Thymus (tissue), 11 donors: ENCODE results near the gene SLAMF9. TPM values are rescaled to one million over a fixed set of nuclear protein-coding genes. Genes with fewer than 3 reads are reported as not detected.

Experiments
- DNase-seq, 9 donors: peaks; one replicate each; pipeline ENCODE4 v3.0.0-alpha.2; 2013; ENCODE audit warnings: low spot score in 9 of 9, low read depth in 6 of 9, missing footprints in 1 of 9
- H3K27ac ChIP-seq, 2 donors: one replicate each; pipeline ENCODE4 v1.5.1; 2013; ENCODE audit warnings: control low read depth in 1 of 2, low read depth in 1 of 2, low read length in 1 of 2, mild to moderate bottlenecking in 1 of 2, moderate library complexity in 1 of 2
- H3K27me3 ChIP-seq, 2 donors: one replicate each; pipeline ENCODE4 v1.5.1; 2013; ENCODE audit warnings: low read length in 1 of 2; ENCODE audit not compliant: control insufficient read depth in 2 of 2, insufficient read depth in 1 of 2
- H3K36me3 ChIP-seq, 2 donors: one replicate each; pipeline ENCODE4 v1.5.1; 2013; ENCODE audit warnings: low read length in 1 of 2, mild to moderate bottlenecking in 1 of 2, moderate library complexity in 1 of 2; ENCODE audit not compliant: control insufficient read depth in 2 of 2, insufficient read depth in 2 of 2
- H3K4me1 ChIP-seq, 2 donors: one replicate each; pipeline ENCODE4 v1.5.1; 2013; ENCODE audit warnings: low read length in 2 of 2; ENCODE audit not compliant: control insufficient read depth in 2 of 2, insufficient read depth in 2 of 2
- H3K4me3 ChIP-seq, 2 donors: one replicate each; pipeline ENCODE4 v1.5.1; 2013; ENCODE audit warnings: low read length in 2 of 2, control low read depth in 1 of 2, mild to moderate bottlenecking in 1 of 2
- H3K9me3 ChIP-seq, 2 donors: one replicate each; pipeline ENCODE4 v1.5.1; 2013; ENCODE audit warnings: low read length in 1 of 2, mild to moderate bottlenecking in 1 of 2; ENCODE audit not compliant: control insufficient read depth in 2 of 2, insufficient read depth in 1 of 2
- whole genome bisulfite sequencing: extraction: QIAGEN DNeasy Blood & Tissue Kit; methylation state at CpG from one replicate; pipeline ENCODE4 v1.1.7; 2013; 5-methylcytosine and 5-hydroxymethylcytosine counted together
- polyA plus RNA-seq: library from polyadenylated mRNA; stranded (reverse); fragments of 200-250 nt; gene quantifications from one replicate; pipeline ENCODE4 v1.2.3, GENCODE V29; 2013
- total RNA-seq: library from RNA; stranded (reverse); fragments of 120-200 nt; gene quantifications from one replicate; pipeline ENCODE4 v1.2.4, GENCODE V29; 2013
- donor health status: healthy.

Gene SLAMF9
- total and polyA plus RNA-seq, 2 donors: 0.09 to 0.71 TPM

DNA sequence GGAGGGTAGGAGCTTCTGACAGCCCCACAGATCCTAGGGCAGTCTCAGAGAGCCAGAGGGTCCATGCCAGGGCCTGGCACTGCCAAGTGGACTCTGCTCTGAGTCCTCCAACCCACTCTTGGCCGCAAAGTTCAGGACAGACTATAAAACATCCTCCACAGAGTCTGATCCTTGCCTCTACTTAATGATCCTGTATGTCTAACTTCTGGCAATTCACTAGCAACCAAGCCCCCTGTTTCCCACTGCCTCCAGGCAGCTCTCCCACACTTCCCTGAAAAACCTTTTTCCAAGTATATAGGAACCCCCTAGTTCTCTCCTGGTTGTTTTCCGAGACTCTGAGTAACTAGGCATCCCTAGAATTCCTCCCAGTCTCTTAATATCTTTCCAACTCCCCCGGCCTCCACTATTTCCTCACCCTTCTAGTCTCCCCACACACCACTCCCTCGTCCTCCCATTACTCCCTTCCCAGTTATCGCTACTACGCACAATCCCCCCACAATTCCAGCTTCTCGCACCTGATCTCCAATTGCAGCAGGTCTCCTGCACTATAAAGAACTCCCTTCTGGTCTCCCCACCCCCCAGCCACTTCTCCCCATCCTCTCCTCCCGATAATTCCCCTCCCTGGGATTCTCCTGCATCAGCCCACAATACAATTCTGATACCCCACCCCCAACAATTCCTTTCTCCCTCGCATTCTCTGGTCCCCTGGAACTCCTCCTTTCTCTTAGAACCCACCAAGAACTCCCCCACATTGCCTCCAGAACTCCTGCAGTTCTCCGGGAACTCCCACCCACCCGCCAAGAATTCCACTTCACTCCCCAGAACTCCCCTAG is 9.2 kb downstream of the SLAMF9 start:
- Histone ChIP-seq H3K4me1 (peaks cover 4 to 16% of the 10 kb centered on the region in 2 donors), H3K4me3 (peak overlapping the region; percentile 18 to 37), H3K9me3 (no peaks in the 10 kb centered on the region), H3K27ac (no peak overlapping the region), H3K36me3 (no peaks in the 10 kb centered on the region), H3K27me3 (peaks cover 3 to 40% of the 10 kb centered on the region in 2 donors)
- 47% methylated on average over 11 of the region's 11 CpGs for WGBS
- no peak for DNase-seq

DNA sequence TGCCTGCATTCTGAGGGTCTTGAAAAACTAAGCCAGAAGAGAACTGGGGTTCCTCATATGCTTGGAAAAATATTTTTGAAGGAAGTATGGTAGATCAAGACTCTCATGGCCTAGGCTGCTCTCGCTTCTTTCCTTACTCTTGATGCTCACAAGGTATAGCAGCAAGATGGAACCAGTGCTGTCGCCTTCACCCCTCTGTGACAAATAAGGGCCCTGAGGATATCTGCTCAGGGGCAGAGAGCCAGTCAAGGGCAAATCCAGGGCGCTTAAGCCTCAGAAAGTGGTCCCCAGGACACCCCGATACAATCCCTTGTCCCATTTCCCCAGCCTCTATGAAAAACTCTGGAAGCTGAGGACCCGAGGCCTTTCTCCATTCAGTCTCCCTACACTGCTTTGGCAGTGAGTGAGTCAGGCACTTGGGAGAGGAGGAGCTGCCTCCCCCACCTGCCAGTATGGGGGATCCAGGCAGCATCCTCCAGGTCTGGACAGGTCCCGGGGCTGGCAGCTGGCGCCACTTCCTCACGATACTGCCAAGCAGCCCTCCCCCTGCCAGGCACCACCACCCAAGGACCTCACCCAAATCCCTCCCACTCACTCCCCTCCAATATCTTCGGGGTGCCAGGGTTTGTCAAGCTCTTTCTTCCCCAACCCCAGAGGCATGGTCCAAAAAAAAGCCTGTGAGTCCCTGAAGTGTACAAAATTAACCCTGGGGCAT is 10.0 kb downstream of the SLAMF9 start:
- Histone ChIP-seq H3K36me3 (no peaks in the 10 kb centered on the region), H3K4me1 (peaks cover 4 to 16% of the 10 kb centered on the region in 2 donors), H3K27me3 (peaks cover 3 to 40% of the 10 kb centered on the region in 2 donors), H3K4me3 (no peak overlapping the region), H3K27ac (no peak overlapping the region), H3K9me3 (no peaks in the 10 kb centered on the region)
- WGBS: 80% methylated on average over 9 of the region's 9 CpGs
- no peak for DNase-seq

DNA sequence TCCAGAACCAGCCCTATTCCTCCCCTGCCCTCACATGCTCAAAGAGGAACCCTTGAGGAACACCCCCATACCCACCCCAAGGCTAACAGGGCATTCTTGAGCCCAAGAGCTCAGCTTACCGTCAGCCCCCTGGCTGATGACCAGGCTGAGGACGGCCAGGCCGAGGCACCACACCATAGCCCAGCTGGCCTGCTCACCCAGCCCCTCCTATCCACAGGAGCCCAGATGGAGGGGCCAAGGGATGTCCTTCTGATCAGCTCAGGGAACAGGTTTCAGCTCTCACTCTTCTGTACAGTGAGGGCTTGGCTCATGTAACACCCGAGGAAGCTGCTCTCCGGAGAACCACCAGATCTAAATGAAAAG is 10.8 kb downstream of the SLAMF9 start:
- Histone ChIP-seq H3K36me3 (no peaks in the 10 kb centered on the region), H3K4me3 (no peak overlapping the region), H3K27me3 (peaks cover 3 to 43% of the 10 kb centered on the region in 2 donors), H3K4me1 (peaks cover 4 to 18% of the 10 kb centered on the region in 2 donors), H3K27ac (no peak overlapping the region), H3K9me3 (no peaks in the 10 kb centered on the region)
- no peak for DNase-seq
- 90% methylated on average over 5 of the region's 5 CpGs for WGBS

DNA sequence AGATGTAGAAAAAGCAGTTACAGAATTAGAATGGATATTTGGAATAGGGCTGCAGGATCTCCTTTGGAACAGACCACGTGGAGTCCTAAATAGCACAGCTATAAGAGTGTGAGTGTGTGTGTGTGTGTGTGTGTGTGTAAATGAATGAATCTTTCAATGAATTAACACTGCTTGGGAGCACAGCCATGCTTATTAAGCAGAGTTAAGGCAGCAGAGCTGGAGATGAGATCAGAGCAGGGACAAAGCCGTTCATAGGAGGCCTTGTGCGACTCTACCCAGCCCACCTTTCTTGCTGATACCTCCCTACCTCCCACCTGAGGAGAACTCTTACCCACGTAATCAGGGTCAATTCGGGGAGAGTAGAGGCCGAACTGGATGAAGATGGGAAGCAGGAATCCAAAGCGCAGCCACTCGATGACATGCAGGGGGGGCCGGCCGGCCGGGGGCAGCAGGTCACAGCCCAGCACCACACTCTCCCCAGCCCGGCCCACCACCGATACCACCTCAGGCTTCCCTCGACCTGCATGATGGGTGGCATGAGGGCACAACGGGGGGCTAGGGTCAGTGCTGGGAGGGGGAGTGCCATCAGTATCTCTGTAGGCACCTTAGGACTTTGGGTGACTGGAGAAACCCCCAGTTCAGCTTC is 11.3 kb downstream of the SLAMF9 start:
- Histone ChIP-seq H3K9me3 (no peaks in the 10 kb centered on the region), H3K4me1 (peaks cover 4 to 21% of the 10 kb centered on the region in 2 donors), H3K36me3 (no peaks in the 10 kb centered on the region), H3K4me3 (no peak overlapping the region), H3K27me3 (peaks cover 3 to 44% of the 10 kb centered on the region in 2 donors), H3K27ac (no peak overlapping the region)
- no peak for DNase-seq
- 94% methylated on average over 15 of the region's 15 CpGs for WGBS

DNA sequence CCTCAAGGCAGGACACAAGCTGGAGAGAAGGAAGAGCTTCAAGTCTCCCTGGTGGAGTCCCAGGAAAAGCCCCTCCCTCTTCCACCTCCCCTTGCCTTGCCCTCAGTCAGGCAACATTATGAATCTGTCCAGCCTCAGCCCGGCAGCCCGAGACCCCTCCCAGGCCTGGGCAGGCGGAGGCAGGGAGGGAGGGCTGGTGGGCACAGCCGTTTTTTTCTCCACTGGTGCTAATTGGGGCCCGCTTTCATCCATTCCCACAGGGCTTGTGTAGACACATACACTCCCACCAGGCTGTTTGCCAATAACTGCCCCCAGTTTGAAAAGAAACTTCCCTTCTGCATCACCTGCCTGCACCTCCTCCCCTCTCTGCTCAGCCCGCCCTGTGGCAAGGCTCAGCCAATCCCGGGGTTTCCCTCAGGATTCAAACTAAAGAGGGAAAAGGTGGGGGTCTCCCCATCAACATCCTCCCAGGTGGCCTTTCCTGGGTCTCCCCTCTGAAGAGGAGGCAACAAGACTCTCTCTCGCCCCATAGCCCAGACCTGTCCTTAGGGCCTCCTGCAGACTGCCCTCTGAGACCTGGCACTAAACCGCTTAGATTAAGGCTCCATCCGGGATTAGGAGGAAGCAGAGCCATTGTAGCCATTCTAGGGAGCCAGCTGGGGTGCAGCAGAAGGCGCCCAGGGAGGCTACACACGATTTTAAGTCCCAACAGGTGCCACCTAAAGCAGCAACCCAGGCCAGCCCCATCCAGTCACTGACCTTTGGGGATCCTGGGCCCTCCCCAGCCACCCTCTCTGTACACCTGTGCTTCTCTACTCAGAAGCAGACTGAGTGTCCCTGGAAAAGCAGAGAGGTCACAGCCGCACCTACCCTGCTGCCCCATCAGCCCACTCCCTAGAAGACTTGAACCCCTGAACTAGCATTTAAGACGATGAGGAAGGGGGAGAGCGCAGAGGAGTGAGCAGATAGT is 12.2 kb downstream of the SLAMF9 start:
- H3K9me3 ChIP-seq: no peaks in the 10 kb centered on the region
- no peaks in the 10 kb centered on the region for H3K36me3 ChIP-seq
- H3K4me3 ChIP-seq: no peak overlapping the region
- H3K27ac ChIP-seq: no peak overlapping the region
- peaks cover 6 to 27% of the 10 kb centered on the region in 2 donors for H3K4me1 ChIP-seq
- DNase-seq: no peak
- peaks cover 3 to 41% of the 10 kb centered on the region in 2 donors for H3K27me3 ChIP-seq
- WGBS: 83% methylated on average over 15 of the region's 15 CpGs

DNA sequence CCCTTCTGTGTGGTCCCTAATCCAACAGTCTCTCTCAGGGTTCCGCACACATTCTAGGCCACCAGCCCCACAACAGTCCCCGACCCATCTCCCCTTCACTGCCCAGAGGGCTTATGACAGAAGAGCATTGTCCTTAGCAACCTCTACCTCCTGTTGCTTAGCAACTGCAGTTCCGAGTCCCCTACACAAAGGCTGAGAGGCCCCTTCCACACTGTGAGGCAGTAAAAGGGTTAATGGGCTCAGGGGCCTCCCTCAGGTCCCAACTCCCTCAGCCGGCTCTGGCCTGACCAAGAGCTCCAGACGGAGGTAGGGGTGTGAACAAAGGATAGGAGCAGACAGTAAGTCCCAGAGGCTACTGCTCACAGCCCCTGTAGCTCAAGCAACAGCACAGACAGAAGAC is 12.9 kb downstream of the SLAMF9 start:
- Histone ChIP-seq H3K27ac (no peak overlapping the region), H3K4me3 (no peak overlapping the region), H3K27me3 (peaks cover 3 to 36% of the 10 kb centered on the region in 2 donors), H3K36me3 (no peaks in the 10 kb centered on the region), H3K9me3 (no peaks in the 10 kb centered on the region), H3K4me1 (peaks cover 6 to 34% of the 10 kb centered on the region in 2 donors)
- no peak for DNase-seq
- WGBS: 94% methylated on average over 5 of the region's 5 CpGs

DNA sequence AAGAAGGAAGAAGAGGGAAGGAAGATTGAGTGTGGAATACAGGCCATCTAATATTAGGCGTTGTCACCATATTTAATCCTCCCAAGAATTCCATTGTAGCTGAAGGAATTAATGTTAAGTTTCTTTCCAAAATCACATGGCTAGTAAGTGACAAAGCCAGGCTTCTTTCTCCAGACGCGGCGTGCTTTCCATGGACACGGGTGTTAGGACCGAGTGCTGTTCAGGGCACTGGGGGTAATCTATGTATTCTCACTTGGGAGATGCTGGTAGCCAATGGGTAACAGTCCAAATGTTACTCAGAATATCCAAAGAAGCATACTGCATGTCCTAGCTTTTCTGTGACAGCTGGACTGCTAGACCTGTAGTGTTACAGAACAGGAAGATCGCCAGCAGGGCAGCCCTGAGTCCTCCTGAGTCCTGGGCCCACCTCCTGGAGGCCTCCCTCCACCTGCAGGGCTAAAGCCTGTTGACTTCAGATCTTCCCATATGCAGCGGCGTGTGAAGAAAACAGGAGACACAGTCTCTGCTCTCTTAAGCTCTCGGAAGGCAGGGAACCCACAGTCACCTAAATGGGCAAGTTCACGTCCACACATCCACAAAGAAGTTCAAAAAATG is 13.9 kb downstream of the SLAMF9 start:
- WGBS: 89% methylated on average over 11 of the region's 11 CpGs
- DNase-seq: no peak
- no peaks in the 10 kb centered on the region for H3K9me3 ChIP-seq
- H3K27me3 ChIP-seq: peaks cover 0 to 29% of the 10 kb centered on the region in 2 donors
- no peak overlapping the region for H3K4me3 ChIP-seq
- no peaks in the 10 kb centered on the region for H3K36me3 ChIP-seq
- H3K4me1 ChIP-seq: peaks cover 3 to 27% of the 10 kb centered on the region in 2 donors
- H3K27ac ChIP-seq: no peak overlapping the region

DNA sequence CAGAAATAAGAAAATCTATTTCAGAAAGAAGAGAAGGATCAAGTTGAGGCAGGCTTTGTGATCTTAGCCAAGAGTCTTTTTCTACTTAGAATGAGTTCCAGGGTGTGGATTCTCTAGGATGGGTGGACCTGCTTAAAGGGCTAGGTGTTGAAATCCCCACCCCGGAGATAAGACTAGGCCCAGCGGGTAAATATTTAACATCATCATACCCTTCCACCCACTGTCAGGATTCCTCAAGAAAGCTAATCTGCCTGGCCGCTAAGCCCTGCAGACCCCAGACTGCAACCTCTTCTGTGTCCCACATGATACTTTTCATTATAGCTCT is 14.4 kb downstream of the SLAMF9 start:
- H3K27ac ChIP-seq: no peak overlapping the region
- peaks cover 2 to 24% of the 10 kb centered on the region in 2 donors for H3K4me1 ChIP-seq
- H3K4me3 ChIP-seq: no peak overlapping the region
- no peaks in the 10 kb centered on the region for H3K9me3 ChIP-seq
- no peak for DNase-seq
- peaks cover 0 to 24% of the 10 kb centered on the region in 2 donors for H3K27me3 ChIP-seq
- no peaks in the 10 kb centered on the region for H3K36me3 ChIP-seq
- 96% methylated on average over 3 of the region's 3 CpGs for WGBS
